CD14-positive monocyte (primary cell): ENCODE measurements around the gene CLRN3. TPM values are rescaled to one million over a fixed set of nuclear protein-coding genes. Genes with fewer than 3 reads are reported as not detected.

Source experiments
- DNase-seq, 3 donors: peaks; one replicate each; pipeline ENCODE4 v3.0.0-alpha.2; 2011 to 2022
- H2AFZ ChIP-seq: 2 replicates; pipeline ENCODE4 v1.6.0; 2012; ENCODE audit warnings: mild to moderate bottlenecking, low read depth, low read length, inconsistent platforms; ENCODE audit not compliant: insufficient read depth, poor library complexity, severe bottlenecking
- H3K27ac ChIP-seq, 2 donors: 1 replicate in 1 of 2; 2 replicates in 1 of 2; pipeline ENCODE4 v1.5.1; 2012 to 2013; ENCODE audit warnings: low read length in 2 of 2, control low read depth in 1 of 2, inconsistent platforms in 1 of 2, low read depth in 1 of 2, mild to moderate bottlenecking in 1 of 2
- H3K27me3 ChIP-seq, 2 donors: one replicate each; pipeline versions ENCODE4 v1.6.0 to v1.6.1; 2011 to 2013; ENCODE audit warnings: low read length in 2 of 2; ENCODE audit not compliant: control insufficient read depth in 2 of 2, insufficient read depth in 2 of 2
- H3K36me3 ChIP-seq, 2 donors: replicated peaks in 1 of 2; 1 replicate in 1 of 2; 2 replicates in 1 of 2; pipeline versions ENCODE4 v1.5.1 to v1.6.1; 2012 to 2013; ENCODE audit warnings: low read length in 2 of 2, control low read depth in 1 of 2, inconsistent platforms in 1 of 2, mild to moderate bottlenecking in 1 of 2; ENCODE audit not compliant: insufficient read depth in 2 of 2, control insufficient read depth in 1 of 2
- H3K4me1 ChIP-seq, 2 donors: 1 replicate in 1 of 2; 2 replicates in 1 of 2; pipeline versions ENCODE4 v1.5.1 to v1.6.1; 2012 to 2013; ENCODE audit warnings: low read length in 2 of 2, control low read depth in 1 of 2, inconsistent platforms in 1 of 2, mild to moderate bottlenecking in 1 of 2, moderate library complexity in 1 of 2; ENCODE audit not compliant: insufficient read depth in 2 of 2, control insufficient read depth in 1 of 2
- H3K4me2 ChIP-seq: replicated peaks from 2 replicates; pipeline ENCODE3; 2012; ENCODE audit warnings: low read length, moderate library complexity, mild to moderate bottlenecking; ENCODE audit not compliant: poor library complexity, severe bottlenecking; ENCODE audit errors: extremely low read depth
- H3K4me3 ChIP-seq, 3 experiments: fragments of 200-600 bp in 1 of 3; sonication (generic) in 1 of 3; replicated peaks in 1 of 3; 1 replicate in 2 of 3; 2 replicates in 1 of 3; pipeline ENCODE4 v1.5.1; 2011 to 2013; ENCODE audit warnings: low read length in 3 of 3, mild to moderate bottlenecking in 3 of 3, control low read depth in 2 of 3, low read depth in 2 of 3, inconsistent platforms in 1 of 3, moderate library complexity in 1 of 3
- H3K79me2 ChIP-seq: 2 replicates; pipeline ENCODE4 v1.6.0; 2012; ENCODE audit warnings: mild to moderate bottlenecking, control low read depth, inconsistent platforms, low read length, moderate library complexity; ENCODE audit not compliant: insufficient read depth
- H3K9ac ChIP-seq: 2 replicates; pipeline ENCODE4 v1.6.0; 2017; ENCODE audit warnings: low read length, mild to moderate bottlenecking; ENCODE audit not compliant: insufficient read depth, poor library complexity, severe bottlenecking
- H3K9me3 ChIP-seq, 2 donors: replicated peaks in 1 of 2; 1 replicate in 1 of 2; 2 replicates in 1 of 2; pipeline versions ENCODE4 v1.5.1 to v1.6.1; 2012 to 2013; ENCODE audit warnings: low read length in 2 of 2, control low read depth in 1 of 2; ENCODE audit not compliant: control insufficient read depth in 1 of 2, insufficient read depth in 1 of 2
- H4K20me1 ChIP-seq: 2 replicates; pipeline ENCODE4 v1.6.0; 2012; ENCODE audit warnings: mild to moderate bottlenecking, low read length, control low read depth, moderate library complexity; ENCODE audit not compliant: insufficient read depth
- H3K27ac Mint-ChIP-seq, 7 donors: one replicate each; pipeline ENCODE4 v1.8.0; 2020; ENCODE audit warnings: mild to moderate bottlenecking in 7 of 7, mixed read lengths in 7 of 7, moderate library complexity in 6 of 7, inconsistent platforms in 2 of 7
- H3K27me3 Mint-ChIP-seq, 3 donors: one replicate each; pipeline ENCODE4 v1.8.0; 2021 to 2022; ENCODE audit warnings: low read depth in 3 of 3, mild to moderate bottlenecking in 3 of 3, mixed read lengths in 3 of 3, moderate library complexity in 3 of 3, inconsistent platforms in 1 of 3
- H3K36me3 Mint-ChIP-seq, 2 donors: one replicate each; pipeline ENCODE4 v1.8.0; 2020; ENCODE audit warnings: mixed read lengths in 2 of 2, inconsistent platforms in 1 of 2, mild to moderate bottlenecking in 1 of 2
- H3K4me1 Mint-ChIP-seq: one replicate; pipeline ENCODE4 v1.8.0; 2020; ENCODE audit warnings: mild to moderate bottlenecking, mixed read lengths
- H3K4me3 Mint-ChIP-seq, 2 donors: one replicate each; pipeline ENCODE4 v1.8.0; 2020; ENCODE audit warnings: mild to moderate bottlenecking in 2 of 2, mixed read lengths in 2 of 2, moderate library complexity in 1 of 2
- H3K9me3 Mint-ChIP-seq, 7 donors: one replicate each; pipeline ENCODE4 v1.8.0; 2020 to 2022; ENCODE audit warnings: mixed read lengths in 7 of 7, mild to moderate bottlenecking in 6 of 7, moderate library complexity in 6 of 7, inconsistent platforms in 2 of 7
- WGBS: methylation state at CpG from one replicate; pipeline ENCODE4 v1.1.5; 2013; ENCODE audit warnings: missing lambda C conversion rate; ENCODE audit not compliant: insufficient coverage; 5-methylcytosine and 5-hydroxymethylcytosine counted together
- intact Hi-C, 2 donors: fragments of 100-400 bp; cut with micrococcal nuclease; formaldehyde crosslinking; loops; one replicate each; pipeline versions ENCODE4 v1.15.0 to v1.15.1; 2023
- polyA plus RNA-seq, 3 donors: library from polyadenylated mRNA; depleted of rRNA in 1 of 3; unstranded in 2 of 3; stranded (reverse) in 1 of 3; fragments of 300-500 nt in 2 of 3; fragments of >200 nt in 1 of 3; fragmentation: Illumina TruSeq in 2 of 3; gene quantifications; 1 replicate in 2 of 3; 2 replicates in 1 of 3; pipeline ENCODE4 v1.2.3, GENCODE V29; 2012 to 2021
- TF ChIP-seq, protein P1 (sequence below): fragments of 200-600 bp; IDR thresholded peaks from one replicate; pipeline ENCODE4 v1.8.0; 2022; ENCODE audit warnings: antibody characterized with exemption, mild to moderate bottlenecking

The CLRN3 gene
- polyA plus RNA-seq, 3 donors: 0.16 TPM; not detected in 2

DNA sequence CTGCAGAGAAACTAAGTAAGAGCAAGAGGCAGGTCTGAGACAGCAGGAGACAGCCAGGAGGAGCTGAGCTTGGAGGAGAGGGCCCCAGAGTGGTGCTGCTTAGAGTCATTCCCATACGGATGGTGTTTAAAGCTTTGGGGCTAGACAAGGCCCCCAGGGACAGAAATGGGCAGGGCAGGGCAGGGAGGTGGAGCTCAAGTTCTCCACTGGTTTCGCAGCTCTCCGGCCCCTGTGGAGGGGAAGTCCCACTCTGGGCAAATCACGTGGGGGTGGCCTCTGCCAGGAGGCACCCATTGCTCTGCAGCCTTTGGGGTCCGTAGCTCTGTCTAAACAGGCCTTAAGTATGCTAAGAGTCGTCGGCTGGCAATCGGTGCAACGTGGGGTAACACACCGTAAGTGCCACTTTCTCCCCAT is 13.1 kb upstream of the CLRN3 start:
- H3K36me3 ChIP-seq: peaks cover 0 to 2% of the 10 kb centered on the region in 2 donors
- TF ChIP-seq, protein P1, sequence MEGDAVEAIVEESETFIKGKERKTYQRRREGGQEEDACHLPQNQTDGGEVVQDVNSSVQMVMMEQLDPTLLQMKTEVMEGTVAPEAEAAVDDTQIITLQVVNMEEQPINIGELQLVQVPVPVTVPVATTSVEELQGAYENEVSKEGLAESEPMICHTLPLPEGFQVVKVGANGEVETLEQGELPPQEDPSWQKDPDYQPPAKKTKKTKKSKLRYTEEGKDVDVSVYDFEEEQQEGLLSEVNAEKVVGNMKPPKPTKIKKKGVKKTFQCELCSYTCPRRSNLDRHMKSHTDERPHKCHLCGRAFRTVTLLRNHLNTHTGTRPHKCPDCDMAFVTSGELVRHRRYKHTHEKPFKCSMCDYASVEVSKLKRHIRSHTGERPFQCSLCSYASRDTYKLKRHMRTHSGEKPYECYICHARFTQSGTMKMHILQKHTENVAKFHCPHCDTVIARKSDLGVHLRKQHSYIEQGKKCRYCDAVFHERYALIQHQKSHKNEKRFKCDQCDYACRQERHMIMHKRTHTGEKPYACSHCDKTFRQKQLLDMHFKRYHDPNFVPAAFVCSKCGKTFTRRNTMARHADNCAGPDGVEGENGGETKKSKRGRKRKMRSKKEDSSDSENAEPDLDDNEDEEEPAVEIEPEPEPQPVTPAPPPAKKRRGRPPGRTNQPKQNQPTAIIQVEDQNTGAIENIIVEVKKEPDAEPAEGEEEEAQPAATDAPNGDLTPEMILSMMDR: no peak
- peaks cover 36% of the 10 kb centered on the region for H3K79me2 ChIP-seq
- H3K27me3 Mint-ChIP-seq: peaks cover 0 to 5% (median 4%) of the 10 kb centered on the region in 3 donors
- H3K4me1 Mint-ChIP-seq: peaks cover 47% of the 10 kb centered on the region
- no peak overlapping the region for H3K9ac ChIP-seq
- peak overlapping the region in 1 of 3 experiments; percentile 88 for H3K4me3 ChIP-seq
- peaks cover 19 to 21% of the 10 kb centered on the region in 2 donors for H3K36me3 Mint-ChIP-seq
- no peaks in the 10 kb centered on the region for H3K27me3 ChIP-seq
- peaks cover 35 to 41% of the 10 kb centered on the region in 2 donors for H3K4me1 ChIP-seq
- no peak overlapping the region for H3K27ac ChIP-seq
- H4K20me1 ChIP-seq: peaks cover 28% of the 10 kb centered on the region
- DNase-seq: peak in 2 of 3 donors; percentile 44 to 46
- H3K4me2 ChIP-seq: peak overlapping the region; percentile 97
- H3K27ac Mint-ChIP-seq: no peak overlapping the region
- WGBS: 95% methylated on average over 5 of the region's 10 CpGs
- intact Hi-C loops: loop anchor here (2.0 to 10.0 kb wide), 4 partner anchors 86 to 249 kb away; no protein-coding TSS in a partner anchor
- H3K9me3 Mint-ChIP-seq: peaks cover 0 to 1% (median 0%) of the 10 kb centered on the region in 7 donors
- no peak overlapping the region for H2AFZ ChIP-seq
- peak overlapping the region in 1 of 2 donors; percentile 21 for H3K4me3 Mint-ChIP-seq
- no peaks in the 10 kb centered on the region for H3K9me3 ChIP-seq

DNA sequence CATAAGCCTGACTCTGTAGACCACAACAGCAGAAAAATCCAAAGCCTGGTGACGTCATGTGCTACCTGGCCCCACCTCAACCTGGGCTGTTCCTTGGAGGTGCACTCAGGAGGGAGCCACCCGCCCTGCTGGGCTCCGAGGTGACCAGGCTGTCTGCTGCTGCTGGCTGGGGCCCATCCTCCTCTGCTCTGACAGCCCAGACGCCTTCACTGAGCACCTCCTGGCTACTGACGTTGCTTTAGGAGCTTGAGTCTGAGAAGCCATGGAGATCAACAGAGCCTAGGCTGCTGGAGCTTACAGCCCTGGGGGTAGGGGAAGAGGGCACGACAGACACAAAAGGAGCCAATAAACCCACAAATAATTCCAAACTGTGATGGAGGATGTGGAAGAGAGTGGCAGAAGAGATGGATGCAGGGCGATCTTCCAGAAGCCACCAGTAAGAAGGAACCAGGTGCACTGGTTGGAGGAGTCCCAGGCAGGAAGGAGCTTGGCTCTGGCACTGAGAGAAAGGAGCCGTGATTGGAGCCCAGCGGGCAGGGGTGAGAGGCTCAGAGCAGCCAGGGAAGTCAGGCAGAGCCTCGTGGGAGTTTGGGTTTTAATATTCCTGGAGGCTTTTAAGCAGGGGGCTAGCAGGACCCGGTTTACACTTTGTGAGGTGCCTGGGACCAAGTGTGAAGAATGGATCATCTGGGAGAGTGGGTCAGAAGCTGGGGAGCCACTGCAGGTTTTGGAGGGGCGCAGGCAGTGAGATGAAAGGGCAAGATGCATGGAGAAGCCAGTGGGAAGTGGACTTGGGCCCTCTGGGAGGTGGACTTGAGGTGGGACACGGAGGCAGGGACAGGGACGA is 12.5 kb upstream of the CLRN3 start:
- H3K9me3 Mint-ChIP-seq: peaks cover 0 to 1% (median 0%) of the 10 kb centered on the region in 7 donors

More for the DNA sequence above, 12.5 kb upstream of the CLRN3 start:
- Histone ChIP-seq H3K79me2 (peaks cover 30% of the 10 kb centered on the region), H3K9me3 (no peaks in the 10 kb centered on the region), H3K9ac (no peak overlapping the region), H3K27me3 (no peaks in the 10 kb centered on the region), H3K4me2 (no peak overlapping the region), H3K4me3 (no peak overlapping the region), H4K20me1 (peaks cover 22% of the 10 kb centered on the region), H2AFZ (no peak overlapping the region), H3K4me1 (peaks cover 39 to 46% of the 10 kb centered on the region in 2 donors), H3K36me3 (no peaks in the 10 kb centered on the region), H3K27ac (no peak overlapping the region)
- H3K36me3 Mint-ChIP-seq: peaks cover 12 to 15% of the 10 kb centered on the region in 2 donors
- TF ChIP-seq, protein P1: no peak
- H3K27ac Mint-ChIP-seq: no peak overlapping the region
- H3K4me3 Mint-ChIP-seq: peak overlapping the region; percentile 4 to 48
- DNase-seq: no peak
- peaks cover 0 to 5% (median 4%) of the 10 kb centered on the region in 3 donors for H3K27me3 Mint-ChIP-seq
- H3K4me1 Mint-ChIP-seq: peaks cover 44% of the 10 kb centered on the region
- intact Hi-C loops: loop anchor here in 1 of 2 donors (5.0 to 10.0 kb wide), 3 partner anchors 87 to 250 kb away; no protein-coding TSS in a partner anchor
- 90% methylated on average over 12 of the region's 14 CpGs for WGBS
